Measurements from ENCODE around the gene CELA3A. TPM values are rescaled to one million over a fixed set of nuclear protein-coding genes. Genes with fewer than 3 reads are reported as not detected.

Gene CELA3A
- total and polyA plus RNA-seq, 2 of the 13 experiments (the other 11 are each of a cell fraction or from before 2014, with no cell fraction given) = 0.09 TPM; not detected in 1

GRCh38 chr1:22052115-22053016, 50.9 kb downstream of the CELA3A start, which contains the start of gene CDC42 (continued):
- TF ChIP-seq ARID4A (CRISPR knock-in tag; IDR thresholded peaks at IDR 0.05; ENCODE audit: borderline replicate concordance) (peak; percentile 75; the same call in 1 of the 2 replicates), ZMAT5 (CRISPR knock-in tag; IDR thresholded peaks at IDR 0.05; ENCODE audit: borderline replicate concordance, low read depth) (no peak), TRIM22 (IDR thresholded peaks at IDR 0.05) (no peak), ZNF224 (CRISPR knock-in tag; IDR thresholded peaks at IDR 0.05) (peak; percentile 81; the same call in 1 of the 2 replicates), NONO (IDR thresholded peaks at IDR 0.05) (no peak), NONO (CRISPR knock-in tag; conservative IDR thresholded peaks at IDR 0.05) (peak; percentile 92), ZNF282 (IDR thresholded peaks at IDR 0.05; ENCODE audit: partially characterized antibody) (no peak), TCF12 (IDR thresholded peaks at IDR 0.05) (no peak), TCF12 (CRISPR knock-in tag; IDR thresholded peaks at IDR 0.05) (0 out of 2 replicates have a peak, but pooled peaks have one; percentile 63), ASH2L (IDR thresholded peaks at IDR 0.05; ENCODE audit: insufficient read length, low read depth, low read length) (no peak), TEAD2 (CRISPR knock-in tag; IDR thresholded peaks at IDR 0.05) (no peak), ZNF225 (CRISPR knock-in tag; IDR thresholded peaks at IDR 0.05) (no peak), CBFB (CRISPR knock-in tag; IDR thresholded peaks at IDR 0.05) (peak; percentile 85; the same call in 1 of the 2 replicates), ARNTL (CRISPR knock-in tag; IDR thresholded peaks at IDR 0.05) (no peak), ZNF569 (CRISPR knock-in tag; IDR thresholded peaks at IDR 0.05; ENCODE audit: borderline replicate concordance) (no peak), ZNF235 (CRISPR knock-in tag; IDR thresholded peaks at IDR 0.05; ENCODE audit: borderline replicate concordance) (peak; percentile 75; the same call in 1 of the 2 replicates), ZNF251 (CRISPR knock-in tag; IDR thresholded peaks at IDR 0.05) (no peak), MXD1 (CRISPR knock-in tag; IDR thresholded peaks at IDR 0.05) (peak; percentile 81), HES4 (CRISPR knock-in tag; IDR thresholded peaks at IDR 0.05; ENCODE audit: borderline replicate concordance) (peak; percentile 22; the same call in 1 of the 2 replicates), ZNF710 (CRISPR knock-in tag; IDR thresholded peaks at IDR 0.05; ENCODE audit: borderline replicate concordance) (peak; percentile 76; the same call in 1 of the 2 replicates)
